22Rv1 (cell line): ENCODE results near the gene ANXA6.

ENCODE experiments used
- CTCF ChIP-seq: fragments of 450-650 bp; IDR thresholded peaks from 2 replicates; pipeline ENCODE4 v1.5.1; 2017; ENCODE audit warnings: mild to moderate bottlenecking
- ZFX ChIP-seq: fragments of 450-650 bp; IDR thresholded peaks from 2 replicates; pipeline ENCODE4 v1.6.1; 2017; ENCODE audit warnings: antibody characterized with exemption, borderline replicate concordance

DNA sequence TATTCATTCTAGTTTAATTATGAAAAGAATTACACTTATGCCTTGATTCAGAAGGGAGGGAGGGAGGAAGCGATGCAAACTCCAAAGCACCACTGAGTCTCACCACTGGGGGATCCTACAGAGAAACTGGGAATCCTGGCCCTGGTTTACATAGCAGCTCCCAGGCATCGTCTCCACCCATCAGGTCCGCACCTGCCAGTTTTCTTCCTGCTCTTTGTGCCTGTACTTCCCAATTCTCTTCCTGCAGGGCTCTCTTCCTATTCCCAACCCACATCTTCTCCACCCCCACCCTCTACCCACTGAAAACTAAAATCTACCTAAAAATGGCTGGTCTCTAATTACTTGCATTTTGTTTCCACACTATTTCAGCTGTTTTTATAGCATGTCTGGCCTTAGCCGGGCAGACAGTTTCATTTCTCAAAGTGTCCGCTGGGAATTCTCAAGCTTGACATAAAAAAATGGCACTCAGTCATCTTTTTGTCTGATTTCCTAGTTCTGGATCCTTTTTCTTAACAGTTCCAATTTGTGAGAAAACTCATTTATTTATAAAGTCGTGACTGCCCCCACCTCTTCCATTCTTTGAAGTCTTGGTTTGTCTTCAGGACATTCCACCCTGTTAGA is 75.2 kb downstream of the ANXA6 start:
- no peak for TF ChIP-seq CTCF
- TF ChIP-seq ZFX, result no peak
